Measurements from ENCODE around the gene ZNF329.

DNA sequence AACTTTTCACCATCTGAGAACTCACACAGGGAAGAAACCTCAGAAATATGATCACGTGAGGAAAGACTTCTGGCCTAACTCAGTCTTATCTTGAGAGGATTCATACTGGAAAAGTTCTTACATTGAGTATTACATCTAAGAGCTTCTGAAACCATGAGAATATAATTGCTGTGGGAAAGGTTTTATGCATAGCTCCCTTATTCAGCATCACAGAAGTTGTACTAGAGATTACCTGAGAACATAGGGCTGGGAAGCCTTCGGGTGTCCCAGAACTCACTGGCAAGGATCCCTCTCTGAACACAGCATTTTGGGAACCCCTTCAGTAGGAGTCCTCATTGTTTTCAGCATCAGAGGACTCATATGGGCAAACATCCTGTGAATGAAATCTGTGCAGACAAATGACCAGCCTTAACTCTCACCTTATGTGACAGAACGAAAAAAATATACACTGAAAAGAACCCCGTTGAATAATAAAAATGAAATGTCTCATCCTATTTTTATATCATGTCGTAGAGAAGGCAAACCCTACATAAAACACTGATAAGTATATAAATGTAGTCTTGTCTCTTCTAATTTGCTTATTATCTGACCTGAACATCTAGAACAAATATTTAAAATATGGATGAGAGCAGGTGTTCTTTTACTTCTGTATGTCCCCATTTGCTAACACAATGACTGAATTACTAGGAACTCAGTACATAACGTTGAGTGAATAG, 46.5 kb upstream of the ZNF329 start:
- TF ChIP-seq, protein P1, sequence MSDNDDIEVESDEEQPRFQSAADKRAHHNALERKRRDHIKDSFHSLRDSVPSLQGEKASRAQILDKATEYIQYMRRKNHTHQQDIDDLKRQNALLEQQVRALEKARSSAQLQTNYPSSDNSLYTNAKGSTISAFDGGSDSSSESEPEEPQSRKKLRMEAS (IDR thresholded peaks at IDR 0.05): no peak
- TF ChIP-seq CEBPB (IDR thresholded peaks at IDR 0.05): no peak
- no peak for TF ChIP-seq TAF1 (IDR thresholded peaks at IDR 0.05; ENCODE audit: low read depth)
- no peak for TF ChIP-seq YY1 (IDR thresholded peaks at IDR 0.05; ENCODE audit: low read depth)
- no peak for TF ChIP-seq NFIC (IDR thresholded peaks at IDR 0.05)
- TF ChIP-seq TEAD4 (IDR thresholded peaks at IDR 0.05): no peak

Measured in Ishikawa (cell line).